Astrocyte of the cerebellum (primary cell): ENCODE data around the gene POLR2I.

Source experiments
- DNase-seq: peaks from one replicate; pipeline ENCODE4 v3.0.0-alpha.2; 2011; ENCODE audit warnings: low read depth
- H3K4me3 ChIP-seq: 2 replicates; pipeline ENCODE4 v1.5.1; 2011; ENCODE audit warnings: mild to moderate bottlenecking, low read depth, low read length, moderate library complexity
- in situ Hi-C: cut with HindIII; loops from 2 replicates; pipeline ENCODE4 v1.10.0; 2017; ENCODE audit warnings: low sequenced_read_pairs
- TF ChIP-seq, protein P1 (sequence below): IDR thresholded peaks from 2 replicates; pipeline ENCODE4 v1.5.1; 2012; ENCODE audit warnings: low read length, low read depth, moderate library complexity, mild to moderate bottlenecking; ENCODE audit errors: missing control alignments

The POLR2I gene

DNA sequence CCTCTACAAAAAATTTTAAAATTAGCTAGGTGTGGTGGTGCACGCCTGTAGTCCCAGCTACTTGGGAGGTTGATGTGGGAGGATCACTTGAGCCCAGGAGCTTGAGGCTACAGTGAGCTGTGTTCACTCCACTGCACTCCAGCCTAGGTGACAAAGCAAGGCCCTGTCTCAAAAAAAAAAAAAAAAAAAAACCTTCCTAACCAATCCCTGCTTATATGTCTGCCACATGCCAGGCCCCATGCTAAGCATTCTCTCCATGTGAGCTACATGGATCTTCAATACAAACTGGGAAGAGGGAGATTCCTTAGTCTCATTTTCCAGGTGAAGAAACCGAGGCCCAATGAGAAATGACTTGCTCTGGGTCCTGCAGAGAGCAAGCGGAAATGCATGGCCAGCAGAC lies 6.0 kb downstream of the POLR2I start:
- TF ChIP-seq, protein P1, sequence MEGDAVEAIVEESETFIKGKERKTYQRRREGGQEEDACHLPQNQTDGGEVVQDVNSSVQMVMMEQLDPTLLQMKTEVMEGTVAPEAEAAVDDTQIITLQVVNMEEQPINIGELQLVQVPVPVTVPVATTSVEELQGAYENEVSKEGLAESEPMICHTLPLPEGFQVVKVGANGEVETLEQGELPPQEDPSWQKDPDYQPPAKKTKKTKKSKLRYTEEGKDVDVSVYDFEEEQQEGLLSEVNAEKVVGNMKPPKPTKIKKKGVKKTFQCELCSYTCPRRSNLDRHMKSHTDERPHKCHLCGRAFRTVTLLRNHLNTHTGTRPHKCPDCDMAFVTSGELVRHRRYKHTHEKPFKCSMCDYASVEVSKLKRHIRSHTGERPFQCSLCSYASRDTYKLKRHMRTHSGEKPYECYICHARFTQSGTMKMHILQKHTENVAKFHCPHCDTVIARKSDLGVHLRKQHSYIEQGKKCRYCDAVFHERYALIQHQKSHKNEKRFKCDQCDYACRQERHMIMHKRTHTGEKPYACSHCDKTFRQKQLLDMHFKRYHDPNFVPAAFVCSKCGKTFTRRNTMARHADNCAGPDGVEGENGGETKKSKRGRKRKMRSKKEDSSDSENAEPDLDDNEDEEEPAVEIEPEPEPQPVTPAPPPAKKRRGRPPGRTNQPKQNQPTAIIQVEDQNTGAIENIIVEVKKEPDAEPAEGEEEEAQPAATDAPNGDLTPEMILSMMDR, result no peak
- in situ Hi-C loops, result no loop called here
- no peak for DNase-seq
- no peak overlapping the region for H3K4me3 ChIP-seq

DNA sequence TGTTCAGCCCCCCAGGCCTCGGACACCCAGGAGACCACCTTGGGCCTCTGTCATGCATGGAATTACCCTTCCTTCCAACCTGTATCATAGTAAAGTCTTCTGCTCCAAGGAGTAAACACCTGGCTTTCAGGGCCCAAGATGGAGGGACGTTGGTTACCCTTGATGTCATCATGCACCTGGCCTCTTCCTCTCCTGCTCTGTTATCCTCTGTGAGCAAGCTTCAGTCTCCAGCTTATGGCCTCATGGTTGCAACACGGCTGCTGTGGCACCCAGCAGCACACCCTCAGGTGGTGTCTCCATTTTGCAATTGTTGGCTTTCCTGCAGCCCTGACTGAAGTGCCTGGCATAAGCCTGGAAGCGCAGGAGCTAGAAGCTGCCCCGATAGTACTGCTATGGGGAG lies 7.7 kb downstream of the POLR2I start:
- in situ Hi-C loops, result no loop called here
- DNase-seq, result no peak
- TF ChIP-seq, protein P1, result no peak
- no peak overlapping the region for H3K4me3 ChIP-seq

DNA sequence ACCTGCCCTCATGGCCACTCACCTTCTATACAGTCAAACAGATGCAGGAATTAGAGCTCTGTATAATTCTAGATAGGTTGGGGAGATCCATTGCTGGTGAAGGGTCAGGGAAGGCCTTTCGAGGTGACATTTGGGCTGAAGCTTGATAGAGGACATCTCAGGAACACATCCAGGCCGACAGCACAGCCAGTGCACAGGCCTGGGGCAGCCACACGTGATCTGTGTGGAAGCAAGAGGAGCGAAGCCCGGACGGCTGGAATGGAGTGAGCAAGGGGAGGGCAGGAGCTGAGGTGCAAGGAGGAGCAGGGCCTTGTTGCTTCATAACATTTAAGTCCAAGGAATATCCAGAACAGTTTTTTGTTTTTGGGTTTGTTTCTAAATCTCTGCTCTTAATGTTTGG lies 8.2 kb downstream of the POLR2I start:
- no peak for DNase-seq
- no peak overlapping the region for H3K4me3 ChIP-seq
- in situ Hi-C loops, result no loop called here
- TF ChIP-seq, protein P1, result no peak

DNA sequence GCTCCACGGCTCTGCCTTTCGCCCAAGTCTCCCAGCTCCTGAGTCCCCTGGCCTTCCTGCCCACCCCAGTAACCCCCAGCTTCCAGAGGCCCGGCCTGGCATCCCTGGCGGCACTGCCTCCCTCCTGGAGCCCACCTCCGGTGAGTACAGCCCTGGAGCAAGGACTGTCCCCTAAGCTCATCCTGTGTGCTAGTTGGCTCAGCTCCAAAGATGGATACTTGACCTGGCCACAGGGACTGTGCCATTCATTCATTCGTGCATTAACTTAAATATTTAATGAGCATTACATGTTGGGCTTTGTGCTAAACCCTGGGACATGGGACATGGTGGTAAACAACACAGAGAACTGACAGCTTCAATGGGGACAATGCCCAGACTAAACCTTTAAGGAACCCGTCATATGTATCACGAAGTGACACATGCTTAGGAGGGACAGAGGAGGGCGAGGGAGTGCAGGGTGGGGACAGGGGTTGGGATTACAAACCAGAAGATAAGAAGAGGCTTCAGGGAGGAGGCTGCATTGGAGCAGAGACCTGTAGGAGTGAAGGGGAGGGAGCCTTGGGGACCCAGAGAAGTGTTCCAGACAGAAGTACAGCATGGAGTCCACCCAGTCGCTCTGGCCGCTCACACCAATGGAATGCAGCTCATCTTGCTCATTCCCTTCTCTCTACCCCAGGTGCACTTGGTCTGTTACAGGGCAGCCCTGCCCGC lies 10.7 kb downstream of the POLR2I start:
- TF ChIP-seq, protein P1, result no peak
- in situ Hi-C loops, result no loop called here
- DNase-seq, result no peak
- H3K4me3 ChIP-seq, result no peak overlapping the region

DNA sequence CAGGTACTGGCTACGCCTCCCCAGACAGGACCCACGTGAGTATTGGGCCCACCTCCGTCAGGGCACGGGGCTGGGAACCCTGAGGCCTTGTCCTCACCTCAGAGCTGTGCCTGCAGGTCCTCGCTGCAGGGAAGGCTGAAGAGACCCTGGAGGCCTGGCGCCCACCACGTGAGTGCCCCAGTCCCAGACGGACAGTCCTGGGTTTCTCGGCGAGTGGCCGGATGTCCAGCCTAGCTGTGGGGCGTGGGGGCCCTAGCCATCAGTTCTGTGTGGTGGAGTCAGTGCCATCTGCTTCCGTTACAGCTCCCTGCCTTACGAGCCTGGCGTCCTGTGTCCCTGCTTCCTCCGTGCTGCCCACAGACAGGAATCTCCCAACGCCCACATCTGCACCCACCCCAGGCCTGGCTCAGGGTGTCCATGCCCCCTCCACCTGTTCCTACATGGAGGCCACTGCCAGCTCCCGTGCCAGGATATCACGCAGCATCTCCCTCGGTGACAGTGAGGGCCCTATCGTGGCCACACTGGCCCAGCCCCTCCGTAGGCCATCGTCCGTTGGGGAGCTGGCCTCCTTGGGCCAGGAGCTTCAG lies 11.5 kb downstream of the POLR2I start:
- H3K4me3 ChIP-seq, result no peak overlapping the region
- TF ChIP-seq, protein P1, result no peak
- no peak for DNase-seq
- in situ Hi-C loops, result no loop called here

DNA sequence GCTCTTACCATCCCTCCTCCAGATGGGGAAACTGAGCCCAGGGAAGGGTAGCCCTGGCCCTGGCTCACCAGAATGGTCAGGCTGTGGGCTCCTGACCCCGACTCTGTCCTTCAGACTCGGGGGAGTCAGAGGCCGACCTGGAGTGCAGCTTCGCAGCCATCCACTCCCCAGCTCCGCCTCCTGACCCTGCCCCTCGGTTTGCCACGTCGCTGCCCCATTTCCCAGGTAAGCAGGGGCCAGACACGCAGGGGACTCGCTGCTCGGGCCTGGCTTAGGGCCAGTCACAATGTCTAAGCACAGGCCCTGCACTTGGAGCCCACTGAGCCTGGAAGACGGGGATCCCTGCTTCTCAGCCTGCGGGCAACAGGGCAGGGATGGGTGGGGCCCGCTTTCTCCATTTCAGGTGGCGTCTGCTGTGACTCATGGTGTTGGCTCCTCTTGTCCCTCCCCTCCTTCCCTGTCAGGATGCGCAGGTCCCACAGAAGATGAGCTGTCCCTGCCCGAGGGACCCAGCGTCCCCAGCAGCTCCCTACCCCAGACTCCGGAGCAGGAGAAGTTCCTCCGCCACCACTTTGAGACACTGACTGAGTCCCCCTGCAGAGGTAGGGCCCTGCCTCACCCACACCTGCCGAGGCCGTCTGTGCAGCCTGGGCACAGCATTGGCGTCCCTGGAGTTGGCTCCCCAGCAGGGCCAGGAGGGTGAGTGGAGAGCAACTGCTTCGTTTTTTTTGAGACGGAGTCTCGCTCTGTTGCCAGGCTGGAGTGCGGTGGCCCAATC lies 12.9 kb downstream of the POLR2I start:
- in situ Hi-C loops, result no loop called here
- H3K4me3 ChIP-seq, result no peak overlapping the region
- no peak for DNase-seq
- TF ChIP-seq, protein P1, result no peak
